Jurkat, Clone E6-1 (cell line): ENCODE data around the gene ATN1. TPM values are rescaled to one million over a fixed set of nuclear protein-coding genes. Genes with fewer than 3 reads are reported as not detected.
"Not testable (repeated sequence)": the region's sequence is repeated elsewhere in the genome, so short reads cannot be mapped to it uniquely, and the experiment has no call there.

Experiments used
- DNase-seq: peaks from one replicate; pipeline ENCODE4 v3.0.0-alpha.2; 2011; ENCODE audit warnings: low read depth, low spot score
- H3K4me3 ChIP-seq: 2 replicates; pipeline ENCODE4 v1.5.1; 2011; ENCODE audit warnings: mild to moderate bottlenecking, low read length, control low read depth, moderate library complexity
- polyA plus RNA-seq: library from polyadenylated mRNA; unstranded; fragments of >200 nt; gene quantifications from one replicate; pipeline ENCODE4 v1.2.1, GENCODE V29; 2012; ENCODE audit warnings: missing spikeins; ENCODE audit not compliant: insufficient read length, insufficient read depth

Gene ATN1, protein sequence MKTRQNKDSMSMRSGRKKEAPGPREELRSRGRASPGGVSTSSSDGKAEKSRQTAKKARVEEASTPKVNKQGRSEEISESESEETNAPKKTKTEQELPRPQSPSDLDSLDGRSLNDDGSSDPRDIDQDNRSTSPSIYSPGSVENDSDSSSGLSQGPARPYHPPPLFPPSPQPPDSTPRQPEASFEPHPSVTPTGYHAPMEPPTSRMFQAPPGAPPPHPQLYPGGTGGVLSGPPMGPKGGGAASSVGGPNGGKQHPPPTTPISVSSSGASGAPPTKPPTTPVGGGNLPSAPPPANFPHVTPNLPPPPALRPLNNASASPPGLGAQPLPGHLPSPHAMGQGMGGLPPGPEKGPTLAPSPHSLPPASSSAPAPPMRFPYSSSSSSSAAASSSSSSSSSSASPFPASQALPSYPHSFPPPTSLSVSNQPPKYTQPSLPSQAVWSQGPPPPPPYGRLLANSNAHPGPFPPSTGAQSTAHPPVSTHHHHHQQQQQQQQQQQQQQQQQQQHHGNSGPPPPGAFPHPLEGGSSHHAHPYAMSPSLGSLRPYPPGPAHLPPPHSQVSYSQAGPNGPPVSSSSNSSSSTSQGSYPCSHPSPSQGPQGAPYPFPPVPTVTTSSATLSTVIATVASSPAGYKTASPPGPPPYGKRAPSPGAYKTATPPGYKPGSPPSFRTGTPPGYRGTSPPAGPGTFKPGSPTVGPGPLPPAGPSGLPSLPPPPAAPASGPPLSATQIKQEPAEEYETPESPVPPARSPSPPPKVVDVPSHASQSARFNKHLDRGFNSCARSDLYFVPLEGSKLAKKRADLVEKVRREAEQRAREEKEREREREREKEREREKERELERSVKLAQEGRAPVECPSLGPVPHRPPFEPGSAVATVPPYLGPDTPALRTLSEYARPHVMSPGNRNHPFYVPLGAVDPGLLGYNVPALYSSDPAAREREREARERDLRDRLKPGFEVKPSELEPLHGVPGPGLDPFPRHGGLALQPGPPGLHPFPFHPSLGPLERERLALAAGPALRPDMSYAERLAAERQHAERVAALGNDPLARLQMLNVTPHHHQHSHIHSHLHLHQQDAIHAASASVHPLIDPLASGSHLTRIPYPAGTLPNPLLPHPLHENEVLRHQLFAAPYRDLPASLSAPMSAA (N-terminal part only)
- 13.1 TPM for polyA plus RNA-seq

DNA sequence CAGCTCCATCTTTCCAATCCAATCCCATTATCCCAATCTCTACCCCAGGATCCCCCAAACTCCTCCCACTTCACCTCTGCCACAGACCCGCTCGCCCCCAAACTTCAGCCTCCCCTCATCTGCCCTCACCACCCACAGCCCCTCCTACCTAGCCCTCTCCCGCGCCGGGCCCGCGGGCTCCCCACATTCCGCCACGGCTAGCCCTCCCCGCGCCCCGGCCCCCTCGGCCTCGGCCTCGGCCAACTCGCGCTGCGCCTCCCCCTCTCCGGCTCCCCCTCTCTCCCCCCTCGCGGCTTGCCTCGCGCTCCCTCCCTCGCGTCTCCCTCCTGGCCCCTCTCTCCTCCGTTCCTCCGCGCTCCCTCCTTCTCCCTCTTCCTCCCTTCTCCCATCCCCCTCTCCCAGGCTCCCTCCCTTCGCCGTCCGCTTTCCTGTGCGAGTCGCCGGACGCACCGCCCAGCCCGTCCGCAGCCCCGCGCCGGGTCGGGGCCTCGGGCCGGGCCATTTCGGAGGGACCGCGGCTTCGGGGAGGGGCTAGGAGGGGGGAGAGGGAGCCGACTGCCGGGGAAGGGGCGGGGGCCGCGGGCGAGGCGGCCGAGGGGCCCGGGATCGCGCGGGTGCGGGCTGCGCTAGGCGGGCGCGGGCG is at the start of gene ATN1:
Gene ATN1, plus strand, starts transcription at position 581 of the 643 bp plus-strand sequence. CDS start 6,043 bp downstream, outside the sequence.
- H3K4me3 ChIP-seq = peak within 1 kb of the TSS; percentile 67
- no peak for DNase-seq

DNA sequence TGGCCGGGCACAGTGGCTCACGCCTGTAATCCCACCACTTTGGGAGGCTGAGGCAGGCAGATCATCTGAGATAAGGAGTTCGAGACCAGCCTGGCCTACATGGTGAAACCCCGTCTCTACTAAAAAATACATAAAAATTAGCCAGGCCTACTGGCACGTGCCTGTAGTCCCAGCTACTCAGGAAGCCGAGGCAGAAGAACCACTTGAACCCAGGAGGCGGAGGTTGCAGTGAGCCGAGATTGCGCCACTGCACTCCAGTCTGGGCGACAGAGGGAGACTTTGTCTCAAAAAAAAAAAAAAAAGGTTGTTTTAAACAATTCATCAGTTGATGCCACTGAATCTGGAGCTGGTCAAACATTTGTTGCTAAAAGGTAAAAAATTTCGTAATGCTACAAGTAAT is 47.9 kb upstream of the ATN1 start:
- DNase-seq, H3K4me3 ChIP-seq: not testable (repeated sequence)

DNA sequence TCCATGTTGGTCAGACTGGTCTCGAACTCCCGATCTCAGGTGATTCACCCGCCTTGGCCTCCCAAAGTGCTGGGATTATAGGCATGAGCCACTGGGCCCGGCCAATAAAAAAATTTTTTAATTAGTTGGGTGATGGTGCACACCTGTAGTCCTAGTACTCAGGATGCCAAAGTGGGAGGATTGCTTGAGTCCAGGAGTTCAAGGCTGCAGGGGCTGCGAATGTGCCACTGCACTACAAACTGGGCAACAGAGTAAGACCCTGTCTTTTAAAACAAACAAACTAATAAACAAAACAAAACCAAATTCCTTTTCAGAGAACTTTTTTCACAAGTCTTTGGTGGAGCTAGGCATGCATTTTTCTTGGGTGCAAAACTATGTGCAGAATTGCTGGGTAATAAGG is 44.5 kb upstream of the ATN1 start:
- no peak for DNase-seq
- H3K4me3 ChIP-seq = no peak overlapping the region

DNA sequence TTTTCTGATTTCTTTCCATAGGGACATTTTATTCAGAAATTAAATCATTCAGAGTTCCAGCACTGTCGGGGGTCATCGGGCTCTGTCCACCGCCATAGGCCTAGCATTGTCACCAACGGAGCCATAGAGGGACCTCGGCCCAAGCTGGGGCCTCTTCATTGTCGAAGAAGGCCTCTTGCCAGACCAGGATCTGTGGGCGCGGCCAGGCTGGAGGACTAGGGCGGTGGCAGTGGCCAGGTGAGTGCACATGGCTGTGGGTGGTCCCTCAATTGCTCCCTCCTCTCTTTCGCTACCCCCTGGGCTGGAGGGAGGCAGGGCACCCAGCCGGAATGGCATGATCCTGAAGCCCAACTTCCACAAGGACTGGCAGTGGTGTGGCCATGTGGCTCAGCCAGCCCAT is 44.1 kb upstream of the ATN1 start:
- no peak overlapping the region for H3K4me3 ChIP-seq
- DNase-seq = no peak

DNA sequence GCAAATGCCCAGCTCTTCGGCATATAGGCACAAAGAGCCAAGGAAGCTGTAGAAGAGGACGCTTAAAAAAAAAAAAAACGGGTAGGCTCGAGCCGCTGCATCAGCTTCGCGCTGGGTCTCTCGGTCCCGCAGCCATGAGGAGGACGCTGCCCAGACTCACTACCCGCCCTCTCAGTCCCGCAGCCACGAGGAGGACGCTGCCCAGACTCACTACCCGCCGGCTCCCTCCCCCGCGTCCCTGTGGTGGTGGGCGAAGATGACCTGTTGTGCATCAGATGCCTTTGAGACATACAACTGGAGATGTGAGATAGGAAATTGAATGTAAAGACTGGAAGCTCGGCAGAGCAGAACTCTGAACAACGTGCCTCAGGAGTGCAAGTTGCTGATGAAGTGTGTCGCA is 43.2 kb upstream of the ATN1 start:
- DNase-seq = no peak
- no peak overlapping the region for H3K4me3 ChIP-seq

DNA sequence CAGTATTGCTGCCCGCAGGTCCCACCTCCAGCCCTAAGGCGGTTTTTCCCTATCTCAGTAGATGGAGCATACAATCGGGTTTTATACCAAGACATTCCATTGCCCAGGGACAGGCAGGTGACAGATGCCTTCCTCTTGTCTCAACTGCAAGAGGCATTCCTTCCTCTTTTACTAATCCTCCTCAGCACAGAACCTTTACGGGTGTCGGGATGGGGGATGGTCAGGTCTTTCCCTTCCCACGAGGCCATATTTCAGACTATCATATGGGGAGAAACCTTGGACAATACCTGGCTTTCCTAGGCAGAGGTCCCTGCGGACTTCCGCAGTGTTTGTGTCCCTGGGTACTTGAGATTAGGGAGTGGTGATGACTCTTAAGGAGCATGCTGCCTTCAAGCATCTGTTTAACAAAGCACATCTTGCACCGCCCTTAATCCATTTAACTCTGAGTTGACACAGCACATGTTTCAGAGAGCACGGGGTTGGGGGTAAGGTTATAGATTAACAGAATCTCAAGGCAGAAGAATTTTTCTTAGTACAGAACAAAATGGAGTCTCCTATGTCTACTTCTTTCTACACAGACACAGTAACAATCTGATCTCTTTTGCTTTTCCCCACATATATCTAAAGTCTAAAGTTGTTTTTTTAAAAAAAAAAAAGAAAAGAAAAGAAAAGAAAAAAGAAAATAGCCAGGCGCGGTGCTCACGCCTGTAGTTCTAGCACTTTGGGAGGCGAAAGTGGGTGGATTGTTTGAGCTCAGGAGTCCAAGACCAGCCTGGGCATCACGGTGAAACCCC is 41.4 kb upstream of the ATN1 start:
- H3K4me3 ChIP-seq, DNase-seq: not testable (repeated sequence)

DNA sequence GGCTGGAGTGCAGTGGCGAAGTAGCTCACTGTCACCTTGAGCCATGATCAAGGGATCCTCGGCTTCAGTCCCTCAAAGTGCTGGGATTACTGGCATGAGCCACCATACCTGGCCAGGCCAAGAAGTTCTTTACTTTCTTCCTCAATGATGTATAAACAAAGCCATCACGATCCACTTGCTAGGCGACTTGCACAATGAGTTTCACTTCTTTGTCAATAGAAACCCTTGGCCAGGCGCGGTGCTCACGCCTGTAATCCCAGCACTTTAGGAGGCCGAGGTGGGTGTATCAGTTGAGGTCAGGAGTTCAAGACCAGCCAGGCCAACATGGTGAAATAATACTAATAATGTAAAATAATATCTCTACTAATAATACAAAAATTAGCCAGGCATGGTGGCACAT is 40.3 kb upstream of the ATN1 start:
- DNase-seq = no peak
- H3K4me3 ChIP-seq = no peak overlapping the region

DNA sequence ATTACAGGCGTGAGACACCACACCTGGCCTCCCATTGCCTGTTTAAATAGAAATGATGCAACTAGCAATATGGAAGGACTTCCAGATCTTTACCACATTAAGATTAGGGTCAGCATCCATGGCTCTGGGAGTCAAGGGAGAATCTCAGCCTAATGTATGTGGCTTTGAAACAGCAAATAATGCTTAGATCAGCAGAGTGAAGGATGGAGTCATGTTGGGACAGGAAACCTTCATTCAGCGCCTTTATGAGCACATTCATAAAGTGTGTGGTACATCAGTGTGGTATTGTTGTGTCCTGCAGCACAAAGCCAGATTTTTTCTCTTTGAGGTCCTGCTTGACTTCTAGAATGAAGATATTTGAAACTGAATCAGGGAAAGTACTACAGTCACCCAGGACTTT is 39.4 kb upstream of the ATN1 start:
- H3K4me3 ChIP-seq = no peak overlapping the region
- no peak for DNase-seq

DNA sequence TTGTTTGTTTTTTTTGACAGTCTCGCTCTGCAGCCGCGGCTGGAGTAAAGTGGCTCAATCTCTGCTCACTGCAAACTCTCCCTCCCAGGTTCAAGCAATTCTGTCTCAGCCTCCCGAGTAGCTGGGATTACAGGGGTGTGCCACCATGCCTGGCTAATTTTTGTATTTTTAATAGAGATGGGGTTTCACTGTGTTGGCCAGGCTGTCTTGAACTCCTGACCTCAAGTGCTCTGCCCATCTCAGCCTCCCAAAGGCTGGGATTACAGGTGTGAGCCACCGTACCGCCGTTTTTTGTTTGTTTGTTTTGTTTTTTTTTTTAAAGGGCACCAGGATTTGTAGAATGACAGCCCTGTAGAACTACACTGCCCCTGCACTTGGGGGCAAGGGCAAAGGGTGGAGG is 39.0 kb upstream of the ATN1 start:
- not testable (repeated sequence) for H3K4me3 ChIP-seq, DNase-seq

DNA sequence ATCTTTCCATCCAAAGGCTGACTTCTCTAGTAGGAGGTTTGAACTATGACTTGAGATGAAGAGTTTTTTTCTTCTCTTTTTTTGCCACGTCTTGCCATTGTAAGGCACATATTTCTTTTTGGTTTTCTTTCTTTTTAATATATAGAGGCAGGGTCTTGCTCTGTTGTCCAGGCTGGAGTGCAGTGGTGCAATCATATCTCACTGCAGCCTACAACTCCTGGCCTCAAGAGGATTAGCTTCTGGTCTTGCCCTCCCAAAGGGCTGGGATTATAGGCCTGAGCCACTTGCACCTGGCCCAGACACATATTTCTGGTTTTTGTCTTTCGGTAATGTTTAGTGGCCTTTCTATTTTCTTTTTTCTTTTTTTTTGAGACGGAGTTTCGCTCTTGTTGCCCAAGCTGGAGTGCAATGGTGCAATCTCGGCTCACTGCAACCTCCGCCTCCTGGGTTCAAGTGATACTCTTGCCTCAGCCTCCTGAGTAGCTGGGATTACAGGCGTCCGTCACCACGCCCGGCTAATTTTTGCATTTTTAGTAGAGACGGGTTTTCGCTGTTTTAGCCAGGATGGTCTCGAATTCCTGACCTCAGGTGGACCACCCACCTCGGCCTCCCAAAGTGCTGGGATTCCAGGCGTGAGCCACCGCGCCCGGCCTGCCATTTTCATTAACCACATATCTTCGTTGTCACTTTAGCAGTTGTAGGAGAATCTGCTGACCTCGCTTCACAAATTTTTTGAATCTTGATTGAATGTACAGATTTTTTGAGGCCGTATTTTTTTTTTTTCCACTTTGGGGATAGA is 37.8 kb upstream of the ATN1 start:
- not testable (repeated sequence) for DNase-seq, H3K4me3 ChIP-seq

DNA sequence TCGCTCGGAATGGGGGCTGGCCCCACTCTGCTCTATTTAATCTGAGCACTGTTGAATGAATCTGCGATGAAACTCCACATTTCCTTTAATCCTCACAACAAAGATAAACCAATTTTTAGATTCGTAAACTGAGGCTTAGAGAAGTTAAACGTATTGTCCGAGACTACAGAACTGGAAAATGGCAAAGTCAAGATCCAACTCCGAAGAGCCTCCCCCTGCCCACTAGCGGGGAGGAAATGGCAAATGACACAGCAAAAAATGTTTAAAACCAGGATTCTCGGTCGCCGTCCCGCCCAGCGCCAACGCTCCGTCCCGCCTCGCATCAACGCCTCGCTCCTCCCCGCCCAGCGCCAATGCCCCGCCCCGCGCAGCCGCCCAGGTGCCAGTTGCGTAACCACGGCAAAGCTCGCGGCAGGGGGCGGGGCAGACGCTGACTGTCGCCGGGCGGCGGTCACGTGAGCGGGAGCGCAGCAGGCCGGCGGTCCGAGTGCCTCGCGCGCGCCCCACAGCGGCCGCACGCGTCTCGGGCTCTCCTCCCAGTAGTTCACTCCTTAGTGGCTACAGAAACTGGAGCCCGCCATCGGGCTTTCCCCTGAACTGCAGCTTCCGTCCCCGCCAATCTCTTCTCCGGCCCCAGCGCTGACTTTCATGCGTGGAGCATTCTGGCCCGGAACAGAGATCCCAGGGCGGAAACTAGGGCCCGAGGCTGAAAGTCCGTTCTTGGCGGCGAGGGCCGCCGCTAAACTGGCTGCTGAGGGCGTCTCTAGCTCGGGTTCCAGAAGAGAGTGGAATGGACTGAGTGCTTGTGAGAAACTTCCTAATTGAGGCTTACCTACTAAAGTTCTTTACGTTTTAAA is 36.7 kb upstream of the ATN1 start:
- peak; percentile 93 for DNase-seq
- peak overlapping the region; percentile 62 for H3K4me3 ChIP-seq

DNA sequence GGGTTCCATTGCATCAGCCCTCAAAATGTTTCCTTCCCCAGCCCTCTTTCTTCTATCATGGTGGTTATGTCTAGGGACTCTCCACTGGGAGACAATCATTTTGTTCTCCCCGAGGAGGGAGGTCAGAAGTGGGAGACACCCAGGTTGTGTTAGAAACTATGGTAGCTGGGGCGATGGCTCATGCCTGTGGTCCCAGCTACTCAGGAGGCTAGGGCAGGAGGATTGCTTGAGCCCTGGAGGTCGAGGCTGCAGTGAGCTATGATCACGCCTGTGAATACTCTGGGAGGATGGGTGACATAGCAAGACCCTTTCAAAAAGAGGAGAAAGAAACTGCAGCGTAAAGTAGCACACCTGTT is 36.1 kb upstream of the ATN1 start:
- peak overlapping the region; percentile 62 for H3K4me3 ChIP-seq
- DNase-seq = no peak

DNA sequence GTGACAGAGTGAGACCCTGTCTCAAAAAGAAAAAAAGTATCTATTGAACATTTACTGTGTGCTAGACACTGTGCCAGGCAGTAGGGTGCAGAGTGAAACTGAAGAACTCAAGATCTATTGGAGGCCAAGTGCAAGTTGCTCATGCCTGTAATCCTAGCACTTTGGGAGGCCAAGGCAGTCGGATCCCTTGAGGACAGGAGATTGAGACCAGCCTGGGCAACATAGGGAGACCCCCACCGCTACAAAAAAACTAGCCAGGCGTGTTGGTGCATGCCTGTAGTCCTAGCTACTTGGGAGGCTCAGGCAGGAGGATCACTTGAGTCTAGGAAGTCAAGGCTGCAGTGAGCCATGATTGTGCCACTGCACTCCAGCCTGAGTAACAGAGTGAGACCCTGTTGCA is 35.1 kb upstream of the ATN1 start:
- DNase-seq, H3K4me3 ChIP-seq: not testable (repeated sequence)

DNA sequence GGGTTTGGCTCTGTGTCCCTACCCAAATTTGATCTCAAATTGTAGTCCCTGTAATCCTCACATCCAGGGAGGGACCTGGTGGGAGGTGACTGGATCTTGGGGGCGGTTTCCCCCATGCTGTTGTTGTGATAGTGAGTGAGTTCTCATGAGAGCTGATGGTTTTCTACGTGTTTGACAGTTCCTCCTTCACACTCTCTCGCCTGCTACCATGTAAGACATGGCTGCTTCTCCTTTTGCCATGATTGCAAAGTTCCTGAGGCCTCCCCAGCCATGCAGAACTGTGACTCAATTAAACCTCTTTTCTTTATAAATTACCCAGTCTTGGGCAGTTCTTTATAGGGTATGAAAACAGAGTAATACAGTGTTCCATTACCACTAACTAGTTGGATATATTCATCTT is 33.4 kb upstream of the ATN1 start:
- DNase-seq = no peak
- H3K4me3 ChIP-seq = no peak overlapping the region

DNA sequence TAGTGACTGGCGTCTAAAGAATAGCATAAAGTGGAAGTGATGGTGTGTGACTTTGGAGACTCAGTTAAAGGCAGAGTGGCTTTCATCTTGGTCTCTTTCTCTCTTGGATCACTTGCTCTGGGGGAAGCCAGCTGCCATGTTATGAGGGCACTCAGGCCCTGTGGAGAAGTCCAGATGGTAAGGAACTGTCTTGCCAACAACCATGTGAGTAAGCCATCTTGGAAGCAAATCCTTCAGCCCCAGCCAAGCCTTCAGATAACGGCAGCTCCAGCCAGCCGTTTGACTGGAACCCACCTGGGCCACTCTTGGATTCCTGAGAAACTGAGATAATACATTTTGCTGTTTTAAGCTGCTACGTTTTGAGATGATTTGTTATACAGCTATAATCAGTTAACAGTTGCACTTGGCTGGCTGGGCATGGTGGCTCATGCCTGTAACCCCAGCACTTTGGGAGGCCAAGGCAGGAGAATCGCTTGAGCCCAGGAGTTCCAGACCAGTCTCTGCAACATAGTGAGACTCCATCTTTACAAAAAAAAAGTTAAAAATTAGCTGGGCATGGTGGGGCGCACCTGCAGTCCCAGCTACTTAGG is 30.8 kb upstream of the ATN1 start:
- no peak overlapping the region for H3K4me3 ChIP-seq
- no peak for DNase-seq

DNA sequence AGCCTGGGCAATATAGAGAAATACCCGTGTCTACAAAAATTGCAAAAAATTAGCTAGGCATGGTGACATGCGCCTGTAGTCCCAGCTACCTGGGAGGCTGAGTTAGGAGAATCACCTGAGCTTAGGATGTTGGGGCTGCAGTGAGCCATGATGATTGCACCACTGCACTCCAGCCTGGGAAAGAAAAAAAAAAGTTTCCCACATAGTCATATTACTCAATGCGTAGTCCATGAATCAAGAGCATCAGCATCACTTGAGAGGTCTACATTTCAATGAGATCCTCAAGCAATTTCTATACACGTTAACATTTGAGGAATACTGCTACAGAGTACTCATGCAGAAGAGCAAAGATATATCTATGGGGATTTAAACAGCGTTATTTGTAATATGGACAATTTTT is 28.3 kb upstream of the ATN1 start:
- no peak overlapping the region for H3K4me3 ChIP-seq
- no peak for DNase-seq
